GM12878 (cell line): ENCODE data around the gene TMEM140. TPM values are rescaled to one million over a fixed set of nuclear protein-coding genes. Genes with fewer than 3 reads are reported as not detected.

Experiments
- ATAC-seq: fragments of 200-7000 bp; cut with Tn5 transposase; 3 replicates; pipeline ENCODE4 v1.9.1; 2020; ENCODE audit warnings: mild to moderate bottlenecking, moderate library complexity
- BruUV-seq: library from RNA; stranded (reverse); fragments of 400-500 nt; replicated peaks from 2 replicates; lab custom pipeline; 2021; lab: Mats Ljungman, UMichigan
- CTCF ChIA-PET: fragments of 300-600 bp; sonication (Branson Sonifier 250); formaldehyde crosslinking; extraction: SDS; loops from one replicate; lab custom pipeline; 2021; ENCODE audit warnings: inconsistent platforms; lab: Yijun Ruan, JAX
- POLR2A ChIA-PET: fragments of 350-600 bp; formaldehyde crosslinking; extraction: SDS; loops from one replicate; lab custom pipeline; 2021; ENCODE audit warnings: inconsistent platforms; lab: Charles Lee
- RAD21 ChIA-PET: fragments of 300-600 bp; sonication (Branson Sonifier 250); formaldehyde crosslinking; loops from one replicate; lab custom pipeline; 2023; ENCODE audit warnings: antibody characterized with exemption; ENCODE audit not compliant: unreplicated experiment; lab: Charles Lee
- SMC1A ChIA-PET: fragments of 300-600 bp; sonication (Branson Sonifier 250); formaldehyde crosslinking; loops from one replicate; lab custom pipeline; 2023; ENCODE audit not compliant: unreplicated experiment, uncharacterized antibody; lab: Charles Lee
- DNase-seq: peaks from one replicate; pipeline ENCODE4 v3.0.0-alpha.2; 2011; ENCODE audit warnings: low read depth, low spot score
- FAIRE-seq: peaks from 3 replicates; lab custom pipeline; 2011; peaks lifted over from hg19 to GRCh38; lab: Jason Lieb, UNC
- H2AFZ ChIP-seq: 2 replicates; pipeline ENCODE4 v1.6.0; 2011; ENCODE audit warnings: low read depth, low read length, control low read depth; ENCODE audit not compliant: control insufficient read depth
- H3K27ac ChIP-seq: 2 replicates; pipeline ENCODE4 v1.5.1; 2011; ENCODE audit warnings: control low read depth; ENCODE audit not compliant: control insufficient read depth, insufficient read depth
- H3K27me3 ChIP-seq, 2 experiments: replicated peaks in 1 of 2; 2 replicates each; pipeline versions ENCODE4 v1.6.0 to v1.6.1; 2011; ENCODE audit warnings: low read length in 1 of 2; ENCODE audit not compliant: control insufficient read depth in 2 of 2, insufficient read depth in 2 of 2
- H3K36me3 ChIP-seq, 2 experiments: 2 replicates each; pipeline ENCODE4 v1.5.1; 2011; ENCODE audit warnings: low read length in 1 of 2; ENCODE audit not compliant: control insufficient read depth in 2 of 2, insufficient read depth in 2 of 2
- H3K4me1 ChIP-seq: 2 replicates; pipeline ENCODE4 v1.6.1; 2011; ENCODE audit warnings: mild to moderate bottlenecking, low read length, moderate library complexity, mixed read lengths; ENCODE audit not compliant: control insufficient read depth, insufficient read depth
- H3K4me2 ChIP-seq: 2 replicates; pipeline ENCODE4 v1.6.0; 2011; ENCODE audit warnings: control low read depth; ENCODE audit not compliant: control insufficient read depth, insufficient read depth
- H3K4me3 ChIP-seq: fragments of 200-600 bp; sonication (generic); 2 replicates; pipeline ENCODE4 v1.5.1; 2016
- H3K79me2 ChIP-seq: 2 replicates; pipeline ENCODE4 v1.6.0; 2011; ENCODE audit warnings: low read length; ENCODE audit not compliant: control insufficient read depth, insufficient read depth
- H3K9ac ChIP-seq: 2 replicates; pipeline ENCODE4 v1.8.0; 2011; ENCODE audit warnings: low read length, control low read depth, mixed read lengths; ENCODE audit not compliant: control insufficient read depth, insufficient read depth
- H3K9me3 ChIP-seq: replicated peaks from 3 replicates; pipeline ENCODE4 v1.5.1; 2011; ENCODE audit warnings: mild to moderate bottlenecking, low read length; ENCODE audit not compliant: control insufficient read depth, insufficient read depth
- H4K20me1 ChIP-seq: 2 replicates; pipeline ENCODE4 v1.6.0; 2011; ENCODE audit not compliant: control insufficient read depth, insufficient read depth
- ATF7 ChIP-seq: fragments of 450-650 bp; IDR thresholded peaks from 2 replicates; pipeline ENCODE4 v1.6.1; 2016; ENCODE audit warnings: low read depth, mild to moderate bottlenecking
- BCL11A ChIP-seq: IDR thresholded peaks from 2 replicates; pipeline ENCODE4 v1.6.1; 2011; ENCODE audit warnings: low read depth, low read length
- BMI1 ChIP-seq: fragments of 450-650 bp; IDR thresholded peaks from 2 replicates; pipeline ENCODE4 v1.6.1; 2016; ENCODE audit warnings: mild to moderate bottlenecking, moderate library complexity, borderline replicate concordance
- CBX5 ChIP-seq: sonication (generic); IDR thresholded peaks from 2 replicates; pipeline ENCODE4 v1.6.1; 2016; ENCODE audit warnings: low read depth, moderate library complexity, mild to moderate bottlenecking, inconsistent platforms
- CHD2 ChIP-seq: IDR thresholded peaks from 2 replicates; pipeline ENCODE4 v1.6.1; 2011; ENCODE audit warnings: low read depth, low read length, improper control_type of control experiment, borderline replicate concordance
- EED ChIP-seq: sonication (generic); IDR thresholded peaks from 2 replicates; pipeline ENCODE4 v1.6.1; 2016; ENCODE audit warnings: antibody characterized with exemption, low read depth
- NKRF ChIP-seq: fragments of 450-650 bp; conservative IDR thresholded peaks from 2 replicates; pipeline ENCODE4 v1.6.1; 2017; ENCODE audit warnings: mild to moderate bottlenecking, moderate library complexity
- NR2C2 ChIP-seq: IDR thresholded peaks from 2 replicates; pipeline ENCODE4 v1.6.1; 2011; ENCODE audit warnings: borderline replicate concordance, low read depth; ENCODE audit not compliant: control insufficient read depth, insufficient read length
- PAX5 ChIP-seq: IDR thresholded peaks from 2 replicates; pipeline ENCODE4 v1.6.1; 2011; ENCODE audit warnings: low read depth, low read length, borderline replicate concordance
- SMAD5 ChIP-seq: IDR thresholded peaks from 2 replicates; pipeline ENCODE4 v1.6.1; 2016; ENCODE audit warnings: antibody characterized with exemption, low read depth
- STAT3 ChIP-seq: IDR thresholded peaks from 2 replicates; pipeline ENCODE4 v1.6.1; 2011; ENCODE audit warnings: low read depth, low read length, improper control_type of control experiment
- YBX1 ChIP-seq: fragments of 450-650 bp; IDR thresholded peaks from 2 replicates; pipeline ENCODE4 v1.6.1; 2016; ENCODE audit warnings: antibody characterized with exemption
- WGBS: methylation state at CpG from one replicate; pipeline ENCODE4 v1.1.6; 2016; ENCODE audit warnings: low lambda C conversion rate; ENCODE audit not compliant: insufficient replicate concordance, insufficient coverage; ENCODE audit errors: missing lambda C conversion rate; 5-methylcytosine and 5-hydroxymethylcytosine counted together
- in situ Hi-C: fragments of 300-500 bp; cut with MboI; formaldehyde crosslinking; loops from 9 replicates; pipeline ENCODE4 v1.14.3; 2018; ENCODE audit warnings: mixed read lengths
- intact Hi-C: fragments of 100-400 bp; cut with micrococcal nuclease; formaldehyde crosslinking; loops from one replicate; pipeline ENCODE4 v1.14.2; 2022; ENCODE audit not compliant: unreplicated experiment
- polyA plus RNA-seq, 11 experiments: library from polyadenylated mRNA; depleted of rRNA in 4 of 11; unstranded in 6 of 11; stranded (reverse) in 5 of 11; fragments of >200 nt; fragmentation: Nextera tagmentation in 4 of 11; fragmentation: Illumina TruSeq in 1 of 11; extraction: Ambion mirVana in 4 of 11; extraction: Trizol in 1 of 11; gene quantifications; 1 replicate in 1 of 11; 2 replicates in 10 of 11; pipeline versions ENCODE4 v1.2.1 to v1.2.3, GENCODE V29; 2011 to 2016; ENCODE audit warnings: inconsistent platforms in 2 of 11, missing spikeins in 2 of 11, low read depth in 1 of 11
- total RNA-seq, 4 experiments: library from RNA; depleted of rRNA in 3 of 4; stranded (reverse); fragments of >200 nt in 3 of 4; fragmentation: Illumina TruSeq in 1 of 4; extraction: Trizol in 1 of 4; gene quantifications; 2 replicates each; pipeline versions ENCODE4 v1.2.1 to v1.2.3, GENCODE V29; 2013 to 2021
- TF ChIP-seq, protein P1 (sequence below): fragments of 450-650 bp; IDR thresholded peaks from 2 replicates; pipeline ENCODE4 v1.6.1; 2017; ENCODE audit warnings: low read depth, mild to moderate bottlenecking, moderate library complexity
- TF ChIP-seq, protein P2 (sequence below): fragments of 450-650 bp; IDR thresholded peaks from 2 replicates; pipeline ENCODE4 v1.6.1; 2016; ENCODE audit warnings: mild to moderate bottlenecking, moderate library complexity, borderline replicate concordance
- TF ChIP-seq, protein P3 (sequence below): IDR thresholded peaks from 2 replicates; pipeline ENCODE4 v1.6.1; 2012; ENCODE audit warnings: low read depth, low read length, improper control_type of control experiment

Gene TMEM140
- total and polyA plus RNA-seq, 10 of the 15 experiments (the other 5 are each of a cell fraction or from before 2014, with no cell fraction given): 0.85 to 20.7 (median 3.3) TPM

- FAIRE-seq: no peak
- TF ChIP-seq YBX1 (no peak), SMAD5 (no peak), BCL11A (no peak), CHD2 (no peak), STAT3 (0 out of 2 replicates have a peak, but pooled peaks have one; percentile 0), ATF7 (no peak), BMI1 (no peak), PAX5 (0 out of 2 replicates have a peak, but pooled peaks have one; percentile 16), NR2C2 (no peak), EED (no peak), CBX5 (no peak), NKRF (no peak)
- TF ChIP-seq, protein P1, sequence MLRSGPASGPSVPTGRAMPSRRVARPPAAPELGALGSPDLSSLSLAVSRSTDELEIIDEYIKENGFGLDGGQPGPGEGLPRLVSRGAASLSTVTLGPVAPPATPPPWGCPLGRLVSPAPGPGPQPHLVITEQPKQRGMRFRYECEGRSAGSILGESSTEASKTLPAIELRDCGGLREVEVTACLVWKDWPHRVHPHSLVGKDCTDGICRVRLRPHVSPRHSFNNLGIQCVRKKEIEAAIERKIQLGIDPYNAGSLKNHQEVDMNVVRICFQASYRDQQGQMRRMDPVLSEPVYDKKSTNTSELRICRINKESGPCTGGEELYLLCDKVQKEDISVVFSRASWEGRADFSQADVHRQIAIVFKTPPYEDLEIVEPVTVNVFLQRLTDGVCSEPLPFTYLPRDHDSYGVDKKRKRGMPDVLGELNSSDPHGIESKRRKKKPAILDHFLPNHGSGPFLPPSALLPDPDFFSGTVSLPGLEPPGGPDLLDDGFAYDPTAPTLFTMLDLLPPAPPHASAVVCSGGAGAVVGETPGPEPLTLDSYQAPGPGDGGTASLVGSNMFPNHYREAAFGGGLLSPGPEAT: no peak
- TF ChIP-seq, protein P2, sequence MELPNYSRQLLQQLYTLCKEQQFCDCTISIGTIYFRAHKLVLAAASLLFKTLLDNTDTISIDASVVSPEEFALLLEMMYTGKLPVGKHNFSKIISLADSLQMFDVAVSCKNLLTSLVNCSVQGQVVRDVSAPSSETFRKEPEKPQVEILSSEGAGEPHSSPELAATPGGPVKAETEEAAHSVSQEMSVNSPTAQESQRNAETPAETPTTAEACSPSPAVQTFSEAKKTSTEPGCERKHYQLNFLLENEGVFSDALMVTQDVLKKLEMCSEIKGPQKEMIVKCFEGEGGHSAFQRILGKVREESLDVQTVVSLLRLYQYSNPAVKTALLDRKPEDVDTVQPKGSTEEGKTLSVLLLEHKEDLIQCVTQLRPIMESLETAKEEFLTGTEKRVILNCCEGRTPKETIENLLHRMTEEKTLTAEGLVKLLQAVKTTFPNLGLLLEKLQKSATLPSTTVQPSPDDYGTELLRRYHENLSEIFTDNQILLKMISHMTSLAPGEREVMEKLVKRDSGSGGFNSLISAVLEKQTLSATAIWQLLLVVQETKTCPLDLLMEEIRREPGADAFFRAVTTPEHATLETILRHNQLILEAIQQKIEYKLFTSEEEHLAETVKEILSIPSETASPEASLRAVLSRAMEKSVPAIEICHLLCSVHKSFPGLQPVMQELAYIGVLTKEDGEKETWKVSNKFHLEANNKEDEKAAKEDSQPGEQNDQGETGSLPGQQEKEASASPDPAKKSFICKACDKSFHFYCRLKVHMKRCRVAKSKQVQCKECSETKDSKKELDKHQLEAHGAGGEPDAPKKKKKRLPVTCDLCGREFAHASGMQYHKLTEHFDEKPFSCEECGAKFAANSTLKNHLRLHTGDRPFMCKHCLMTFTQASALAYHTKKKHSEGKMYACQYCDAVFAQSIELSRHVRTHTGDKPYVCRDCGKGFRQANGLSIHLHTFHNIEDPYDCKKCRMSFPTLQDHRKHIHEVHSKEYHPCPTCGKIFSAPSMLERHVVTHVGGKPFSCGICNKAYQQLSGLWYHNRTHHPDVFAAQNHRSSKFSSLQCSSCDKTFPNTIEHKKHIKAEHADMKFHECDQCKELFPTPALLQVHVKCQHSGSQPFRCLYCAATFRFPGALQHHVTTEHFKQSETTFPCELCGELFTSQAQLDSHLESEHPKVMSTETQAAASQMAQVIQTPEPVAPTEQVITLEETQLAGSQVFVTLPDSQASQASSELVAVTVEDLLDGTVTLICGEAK: no peak
- TF ChIP-seq, protein P3, sequence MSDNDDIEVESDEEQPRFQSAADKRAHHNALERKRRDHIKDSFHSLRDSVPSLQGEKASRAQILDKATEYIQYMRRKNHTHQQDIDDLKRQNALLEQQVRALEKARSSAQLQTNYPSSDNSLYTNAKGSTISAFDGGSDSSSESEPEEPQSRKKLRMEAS: 0 out of 2 replicates have a peak, but pooled peaks have one; percentile 4
Observed at GRCh38 chr7:135186261-135186540, 38.3 kb downstream of the TMEM140 start.

More at GRCh38 chr7:135186261-135186540, 38.3 kb downstream of the TMEM140 start:
- no peaks in the 10 kb centered on the region for H4K20me1 ChIP-seq
- peaks cover 33% of the 10 kb centered on the region for H3K4me1 ChIP-seq
- ChIA-PET RAD21 (interaction anchor here (0.9 to 8.4 kb wide), 9 partner anchors 13 to 194 kb away, joined by 3 to 230 read pairs (median 10); partner anchors contain the start of genes CYREN, TMEM140 and WDR91), CTCF (interaction anchor here (0.6 to 10.2 kb wide), 9 partner anchors 14 to 554 kb away, joined by 3 to 135 read pairs (median 3); partner anchors contain the start of genes AGBL3, CYREN, TMEM140 and WDR91), SMC1A (interaction anchor here (1.0 to 9.3 kb wide), 14 partner anchors 12 to 198 kb away, joined by 3 to 251 read pairs (median 7); partner anchors contain the start of genes CYREN, TMEM140 and WDR91), POLR2A (interaction anchor here (0.8 to 9.9 kb wide), 9 partner anchors 9 to 193 kb away, joined by 3 to 299 read pairs (median 21); partner anchors contain the start of genes CYREN and WDR91)
- no peaks in the 10 kb centered on the region for H3K27me3 ChIP-seq
- peak overlapping the region; percentile 58 for H3K27ac ChIP-seq
- H3K36me3 ChIP-seq: peaks cover 24 to 37% of the 10 kb centered on the region in 2 experiments
- DNase-seq (no peak), ATAC-seq (0 out of 3 replicates have a peak, but pooled peaks have one; percentile 1)
- intact Hi-C loops (loop anchor here (1.0 to 5.0 kb wide), 2 partner anchors 15 to 86 kb away; no protein-coding TSS in a partner anchor), in situ Hi-C loops (no loop called here)
- H3K79me2 ChIP-seq: peaks cover 32% of the 10 kb centered on the region
- WGBS: 62% methylated on average over 3 of the region's 3 CpGs
- no peak overlapping the region for H3K4me3 ChIP-seq
- BruUV-seq: no TSS peak
- no peak overlapping the region for H2AFZ ChIP-seq
- H3K9ac ChIP-seq: no peak overlapping the region
- H3K9me3 ChIP-seq: peaks cover 15% of the 10 kb centered on the region
- H3K4me2 ChIP-seq: peak overlapping the region; percentile 67
